ENCODE measurements around the gene CFAP43. TPM values are rescaled to one million over a fixed set of nuclear protein-coding genes. Genes with fewer than 3 reads are reported as not detected.

CFAP43 gene
- total RNA-seq, 1 donor from 2014 or later: 0.15 TPM

DNA sequence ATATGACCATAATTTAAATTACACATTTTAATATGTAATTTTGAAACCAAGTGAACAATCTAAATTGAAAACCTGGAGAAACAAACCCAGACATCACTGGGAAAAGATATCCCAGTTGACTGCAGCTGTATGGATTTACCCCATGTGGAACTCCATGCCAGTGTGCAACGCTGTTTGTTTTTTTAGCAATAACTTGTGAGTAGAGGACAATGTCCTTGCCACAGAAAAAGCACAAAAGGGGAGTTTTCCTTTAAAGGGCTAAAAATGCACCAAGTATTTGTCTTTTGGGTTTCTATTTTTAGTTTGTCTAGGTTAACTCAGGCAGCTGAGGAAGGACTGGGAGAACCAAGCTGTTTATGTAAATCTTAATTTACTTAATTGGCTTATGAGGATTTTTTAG lies 131.4 kb downstream of the CFAP43 start:
- DNase-seq (ENCODE audit: low spot score): no peak
- no peak overlapping the region for H3K27ac Mint-ChIP-seq (ENCODE audit: unreplicated experiment)
- no peaks in the 10 kb centered on the region for H3K27me3 Mint-ChIP-seq (ENCODE audit: low read depth)

GRCh38 chr10:104099941-104100340 lies 132.2 kb downstream of the CFAP43 start:
- H3K4me3 Mint-ChIP-seq (ENCODE audit: unreplicated experiment): no peak overlapping the region
- H3K27ac Mint-ChIP-seq (ENCODE audit: unreplicated experiment): no peak overlapping the region
- DNase-seq (ENCODE audit: low spot score): no peak
- H3K36me3 Mint-ChIP-seq (ENCODE audit: low read depth): no peaks in the 10 kb centered on the region
- TF ChIP-seq, protein P1, sequence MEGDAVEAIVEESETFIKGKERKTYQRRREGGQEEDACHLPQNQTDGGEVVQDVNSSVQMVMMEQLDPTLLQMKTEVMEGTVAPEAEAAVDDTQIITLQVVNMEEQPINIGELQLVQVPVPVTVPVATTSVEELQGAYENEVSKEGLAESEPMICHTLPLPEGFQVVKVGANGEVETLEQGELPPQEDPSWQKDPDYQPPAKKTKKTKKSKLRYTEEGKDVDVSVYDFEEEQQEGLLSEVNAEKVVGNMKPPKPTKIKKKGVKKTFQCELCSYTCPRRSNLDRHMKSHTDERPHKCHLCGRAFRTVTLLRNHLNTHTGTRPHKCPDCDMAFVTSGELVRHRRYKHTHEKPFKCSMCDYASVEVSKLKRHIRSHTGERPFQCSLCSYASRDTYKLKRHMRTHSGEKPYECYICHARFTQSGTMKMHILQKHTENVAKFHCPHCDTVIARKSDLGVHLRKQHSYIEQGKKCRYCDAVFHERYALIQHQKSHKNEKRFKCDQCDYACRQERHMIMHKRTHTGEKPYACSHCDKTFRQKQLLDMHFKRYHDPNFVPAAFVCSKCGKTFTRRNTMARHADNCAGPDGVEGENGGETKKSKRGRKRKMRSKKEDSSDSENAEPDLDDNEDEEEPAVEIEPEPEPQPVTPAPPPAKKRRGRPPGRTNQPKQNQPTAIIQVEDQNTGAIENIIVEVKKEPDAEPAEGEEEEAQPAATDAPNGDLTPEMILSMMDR (IDR thresholded peaks at IDR 0.05): no peak
- H3K9me3 Mint-ChIP-seq (ENCODE audit: low read depth): peaks cover 6% of the 10 kb centered on the region
- H3K4me1 Mint-ChIP-seq (ENCODE audit: low read depth): peaks cover 6% of the 10 kb centered on the region
- H3K27me3 Mint-ChIP-seq (ENCODE audit: low read depth): no peaks in the 10 kb centered on the region

More for the DNA sequence above, 131.4 kb downstream of the CFAP43 start:
- TF ChIP-seq, protein P1 (IDR thresholded peaks at IDR 0.05): no peak
- H3K4me1 Mint-ChIP-seq (ENCODE audit: low read depth): peaks cover 6% of the 10 kb centered on the region
- H3K9me3 Mint-ChIP-seq (ENCODE audit: low read depth): peaks cover 6% of the 10 kb centered on the region
- no peak overlapping the region for H3K4me3 Mint-ChIP-seq (ENCODE audit: unreplicated experiment)
- H3K36me3 Mint-ChIP-seq (ENCODE audit: low read depth): no peaks in the 10 kb centered on the region

DNA sequence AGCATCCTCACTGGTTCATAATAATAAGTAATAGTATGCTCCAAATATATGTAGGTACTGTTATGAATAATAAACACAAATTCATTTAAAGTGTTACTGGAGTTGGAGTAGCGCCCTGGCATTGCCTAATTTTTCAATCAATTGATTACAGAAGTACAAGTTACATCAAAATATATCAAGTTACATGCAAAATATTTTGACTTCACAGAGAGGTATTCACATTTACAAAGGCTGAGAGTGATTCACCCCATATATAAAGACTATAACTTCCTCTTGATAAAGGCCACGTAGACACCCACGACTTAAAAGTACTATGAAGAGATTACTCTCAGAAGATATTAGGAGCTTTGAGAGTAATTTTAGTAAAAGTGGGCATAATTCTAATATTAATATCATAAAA lies 132.9 kb downstream of the CFAP43 start:
- Mint-ChIP-seq H3K36me3 (ENCODE audit: low read depth) (no peaks in the 10 kb centered on the region), H3K9me3 (ENCODE audit: low read depth) (peaks cover 6% of the 10 kb centered on the region), H3K27ac (ENCODE audit: unreplicated experiment) (no peak overlapping the region), H3K4me3 (ENCODE audit: unreplicated experiment) (no peak overlapping the region), H3K4me1 (ENCODE audit: low read depth) (peaks cover 6% of the 10 kb centered on the region), H3K27me3 (ENCODE audit: low read depth) (no peaks in the 10 kb centered on the region)
- TF ChIP-seq, protein P1 (IDR thresholded peaks at IDR 0.05): no peak
- no peak for DNase-seq (ENCODE audit: low spot score)

DNA sequence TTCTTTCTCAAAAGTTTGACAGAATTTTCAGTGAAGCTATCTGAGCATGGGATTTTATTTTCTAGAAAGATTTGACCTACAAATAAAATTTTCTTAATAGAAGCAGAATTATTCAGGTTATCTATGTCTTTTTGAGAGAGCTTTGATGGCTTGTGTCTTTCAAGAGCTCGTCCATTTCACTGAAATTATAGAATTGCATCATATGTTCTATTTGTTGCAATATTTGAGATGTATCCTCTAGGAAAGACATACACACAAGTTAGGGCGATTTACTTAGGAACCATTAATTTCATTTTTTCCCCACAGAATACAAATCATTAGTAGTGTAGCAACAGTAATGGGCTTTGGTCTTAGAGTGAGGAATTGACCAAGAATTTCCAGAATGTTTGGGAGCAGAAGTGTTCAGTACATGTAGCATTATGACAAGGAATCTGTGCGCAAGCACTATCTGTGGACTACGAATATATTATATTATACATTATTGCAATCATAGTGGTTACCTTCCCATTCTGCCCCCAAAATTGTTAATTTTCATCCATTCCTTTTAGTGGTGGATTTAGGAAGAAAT lies 133.7 kb downstream of the CFAP43 start:
- peaks cover 2% of the 10 kb centered on the region for H3K36me3 Mint-ChIP-seq (ENCODE audit: low read depth)
- no peak overlapping the region for H3K4me3 Mint-ChIP-seq (ENCODE audit: unreplicated experiment)
- no peak overlapping the region for H3K27ac Mint-ChIP-seq (ENCODE audit: unreplicated experiment)
- DNase-seq (ENCODE audit: low spot score): no peak
- no peaks in the 10 kb centered on the region for H3K27me3 Mint-ChIP-seq (ENCODE audit: low read depth)
- TF ChIP-seq, protein P1 (IDR thresholded peaks at IDR 0.05): no peak
- peaks cover 11% of the 10 kb centered on the region for H3K9me3 Mint-ChIP-seq (ENCODE audit: low read depth)
- H3K4me1 Mint-ChIP-seq (ENCODE audit: low read depth): peaks cover 6% of the 10 kb centered on the region

GRCh38 chr10:104096692-104097091 lies 135.5 kb downstream of the CFAP43 start:
- Mint-ChIP-seq H3K27me3 (ENCODE audit: low read depth) (no peaks in the 10 kb centered on the region), H3K9me3 (ENCODE audit: low read depth) (peaks cover 11% of the 10 kb centered on the region), H3K4me3 (ENCODE audit: unreplicated experiment) (no peak overlapping the region), H3K4me1 (ENCODE audit: low read depth) (peaks cover 6% of the 10 kb centered on the region), H3K27ac (ENCODE audit: unreplicated experiment) (no peak overlapping the region), H3K36me3 (ENCODE audit: low read depth) (peaks cover 2% of the 10 kb centered on the region)
- no peak for DNase-seq (ENCODE audit: low spot score)
- TF ChIP-seq, protein P1 (IDR thresholded peaks at IDR 0.05): no peak

Data from chondrocyte (in vitro differentiated cells).